ENCODE data around the gene ADGRV1.

Gene ADGRV1

DNA sequence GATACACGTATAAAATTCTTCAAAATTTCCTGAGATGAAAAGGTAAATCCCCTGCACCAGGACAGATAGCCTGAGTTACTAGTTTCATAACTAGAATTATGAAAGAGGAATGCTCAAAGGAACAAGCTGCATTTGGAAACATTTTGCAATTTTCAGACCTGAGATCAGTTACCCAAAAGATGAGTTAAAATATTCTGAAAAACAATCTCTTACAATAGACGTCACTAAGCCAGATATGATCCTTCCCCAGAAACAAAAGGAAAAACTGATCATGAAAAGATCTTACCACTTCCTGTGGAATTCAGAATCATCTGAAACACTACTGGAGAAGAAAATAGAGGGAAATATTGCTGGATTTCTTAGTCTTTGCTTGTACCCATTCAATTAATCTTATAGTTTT, 619.9 kb downstream of the ADGRV1 start:
- no peak for TF ChIP-seq ZFX (IDR thresholded peaks at IDR 0.05; ENCODE audit: borderline replicate concordance)
- TF ChIP-seq, protein P1, sequence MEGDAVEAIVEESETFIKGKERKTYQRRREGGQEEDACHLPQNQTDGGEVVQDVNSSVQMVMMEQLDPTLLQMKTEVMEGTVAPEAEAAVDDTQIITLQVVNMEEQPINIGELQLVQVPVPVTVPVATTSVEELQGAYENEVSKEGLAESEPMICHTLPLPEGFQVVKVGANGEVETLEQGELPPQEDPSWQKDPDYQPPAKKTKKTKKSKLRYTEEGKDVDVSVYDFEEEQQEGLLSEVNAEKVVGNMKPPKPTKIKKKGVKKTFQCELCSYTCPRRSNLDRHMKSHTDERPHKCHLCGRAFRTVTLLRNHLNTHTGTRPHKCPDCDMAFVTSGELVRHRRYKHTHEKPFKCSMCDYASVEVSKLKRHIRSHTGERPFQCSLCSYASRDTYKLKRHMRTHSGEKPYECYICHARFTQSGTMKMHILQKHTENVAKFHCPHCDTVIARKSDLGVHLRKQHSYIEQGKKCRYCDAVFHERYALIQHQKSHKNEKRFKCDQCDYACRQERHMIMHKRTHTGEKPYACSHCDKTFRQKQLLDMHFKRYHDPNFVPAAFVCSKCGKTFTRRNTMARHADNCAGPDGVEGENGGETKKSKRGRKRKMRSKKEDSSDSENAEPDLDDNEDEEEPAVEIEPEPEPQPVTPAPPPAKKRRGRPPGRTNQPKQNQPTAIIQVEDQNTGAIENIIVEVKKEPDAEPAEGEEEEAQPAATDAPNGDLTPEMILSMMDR (IDR thresholded peaks at IDR 0.05) = no peak
- no peak overlapping the region for H3K27ac ChIP-seq

DNA sequence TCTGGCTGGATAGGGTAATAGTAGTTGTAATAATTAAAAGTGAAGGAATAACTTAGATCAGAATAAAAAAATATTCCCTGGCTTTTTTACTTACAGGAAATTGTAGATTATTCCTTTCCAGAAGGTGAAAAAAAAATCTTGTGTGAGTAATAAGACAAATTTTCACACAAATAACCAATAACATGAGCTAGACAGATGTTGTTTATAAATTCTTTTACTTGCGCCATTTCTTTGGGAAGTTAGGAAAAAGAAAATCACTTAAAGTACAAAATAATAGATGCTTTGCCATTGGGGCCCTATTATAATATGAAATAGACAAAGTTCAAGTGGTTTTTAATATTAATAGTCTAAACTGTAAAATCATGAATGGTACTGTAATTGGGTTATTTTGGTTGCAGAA, 620.4 kb downstream of the ADGRV1 start:
- H3K27ac ChIP-seq = no peak overlapping the region
- no peak for TF ChIP-seq ZFX (IDR thresholded peaks at IDR 0.05; ENCODE audit: borderline replicate concordance)
- TF ChIP-seq, protein P1 (IDR thresholded peaks at IDR 0.05) = no peak

DNA sequence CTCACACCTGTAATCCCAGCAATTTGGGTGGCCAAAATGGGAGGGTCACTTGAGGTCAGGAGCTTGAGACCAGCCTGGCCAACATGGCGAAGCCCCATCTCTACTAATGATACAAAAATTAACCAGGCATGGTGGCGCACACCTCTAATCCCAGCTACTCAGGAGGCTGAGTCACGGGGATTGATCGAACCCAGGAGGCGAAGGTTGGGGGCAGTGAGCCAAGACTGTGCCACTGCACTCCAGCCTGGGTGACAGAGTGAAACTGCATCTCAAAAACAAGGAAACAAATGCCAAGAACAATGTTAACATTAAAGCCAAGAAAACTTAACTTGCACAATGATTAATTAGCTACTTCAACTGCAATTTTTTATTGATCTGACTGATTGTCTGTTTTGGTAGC, 621.9 kb downstream of the ADGRV1 start:
- no peak overlapping the region for H3K27ac ChIP-seq
- no peak for TF ChIP-seq ZFX (IDR thresholded peaks at IDR 0.05; ENCODE audit: borderline replicate concordance)
- TF ChIP-seq, protein P1 (IDR thresholded peaks at IDR 0.05) = no peak

- TF ChIP-seq, protein P1 (IDR thresholded peaks at IDR 0.05) = no peak
- no peak for TF ChIP-seq ZFX (IDR thresholded peaks at IDR 0.05; ENCODE audit: borderline replicate concordance)
- H3K27ac ChIP-seq = no peak overlapping the region
Measured at GRCh38 chr5:91182763-91183162, 624.2 kb downstream of the ADGRV1 start.

DNA sequence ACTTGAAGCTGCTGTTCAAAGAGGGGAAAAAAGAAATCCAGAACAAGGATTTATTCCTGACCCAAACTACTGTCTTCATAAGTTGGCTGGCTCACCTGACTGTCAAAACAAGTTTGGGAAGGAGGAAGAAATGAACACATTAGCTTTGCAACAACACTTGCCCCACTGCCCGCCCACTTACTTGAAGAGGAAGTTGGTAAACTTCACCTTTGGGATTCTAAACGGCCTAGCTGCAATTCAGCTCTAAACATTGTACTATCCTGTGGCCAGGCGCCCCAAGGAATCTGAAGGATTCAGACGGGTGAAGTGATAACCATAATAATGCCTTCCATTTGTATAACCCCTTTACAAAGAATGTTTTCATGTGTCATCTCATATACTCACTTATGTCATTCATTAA, 625.1 kb downstream of the ADGRV1 start:
- H3K27ac ChIP-seq = no peak overlapping the region
- TF ChIP-seq, protein P1 (IDR thresholded peaks at IDR 0.05) = no peak
- no peak for TF ChIP-seq ZFX (IDR thresholded peaks at IDR 0.05; ENCODE audit: borderline replicate concordance)

GRCh38 chr5:91186101-91186500, 627.5 kb downstream of the ADGRV1 start:
- H3K27ac ChIP-seq = no peak overlapping the region
- TF ChIP-seq, protein P1 (IDR thresholded peaks at IDR 0.05) = no peak
- no peak for TF ChIP-seq ZFX (IDR thresholded peaks at IDR 0.05; ENCODE audit: borderline replicate concordance)

- H3K27ac ChIP-seq = no peak overlapping the region
- no peak for TF ChIP-seq ZFX (IDR thresholded peaks at IDR 0.05; ENCODE audit: borderline replicate concordance)
- TF ChIP-seq, protein P1 (IDR thresholded peaks at IDR 0.05) = no peak
Measured at GRCh38 chr5:91187032-91187431, 628.4 kb downstream of the ADGRV1 start.

All from 22Rv1 (cell line).